Endodermal cell (in vitro differentiated cells): ENCODE results near the gene LSM4. TPM values are rescaled to one million over a fixed set of nuclear protein-coding genes. Genes with fewer than 3 reads are reported as not detected.

ENCODE experiments used
- DNase-seq: peaks from one replicate; pipeline ENCODE4 v3.0.0-alpha.2; 2017
- H3K27ac ChIP-seq: 2 replicates; pipeline ENCODE4 v1.5.1; 2013; ENCODE audit warnings: mild to moderate bottlenecking, low read depth, low read length, moderate library complexity
- H3K27me3 ChIP-seq: 2 replicates; pipeline ENCODE4 v1.6.1; 2013; ENCODE audit warnings: mild to moderate bottlenecking, low read length, moderate library complexity; ENCODE audit not compliant: insufficient read depth, control insufficient read depth, poor library complexity, severe bottlenecking
- H3K36me3 ChIP-seq: 2 replicates; pipeline ENCODE4 v1.7.0; 2013; ENCODE audit warnings: mild to moderate bottlenecking, low read length, moderate library complexity; ENCODE audit not compliant: control insufficient read depth, insufficient read depth
- H3K4me1 ChIP-seq: one replicate; pipeline ENCODE4 v1.7.0; 2013; ENCODE audit warnings: low read length; ENCODE audit not compliant: control insufficient read depth, insufficient read depth
- H3K4me3 ChIP-seq: 2 replicates; pipeline ENCODE4 v1.5.1; 2013; ENCODE audit warnings: mild to moderate bottlenecking, low read length, moderate library complexity
- H3K9ac ChIP-seq: 2 replicates; pipeline ENCODE4 v1.6.1; 2013; ENCODE audit warnings: mild to moderate bottlenecking, low read length, moderate library complexity; ENCODE audit not compliant: poor library complexity, severe bottlenecking; ENCODE audit errors: extremely low read depth
- H3K9me3 ChIP-seq: 2 replicates; pipeline ENCODE4 v1.6.1; 2013; ENCODE audit warnings: mild to moderate bottlenecking, low read length, moderate library complexity; ENCODE audit not compliant: control insufficient read depth
- H3K27ac Mint-ChIP-seq: 2 replicates; pipeline ENCODE4 v1.8.0; 2020; ENCODE audit warnings: mixed read lengths
- H3K27me3 Mint-ChIP-seq: 2 replicates; pipeline ENCODE4 v1.8.0; 2021; ENCODE audit warnings: mild to moderate bottlenecking, mixed read lengths; ENCODE audit not compliant: insufficient read depth
- H3K36me3 Mint-ChIP-seq: 2 replicates; pipeline ENCODE4 v1.8.0; 2020; ENCODE audit warnings: low read depth, mixed read lengths
- H3K4me1 Mint-ChIP-seq: 2 replicates; pipeline ENCODE4 v1.8.0; 2020; ENCODE audit warnings: mixed read lengths
- H3K4me3 Mint-ChIP-seq: 2 replicates; pipeline ENCODE4 v1.8.0; 2020; ENCODE audit warnings: mild to moderate bottlenecking, moderate library complexity, mixed read lengths
- H3K9me3 Mint-ChIP-seq: 2 replicates; pipeline ENCODE4 v1.8.0; 2020; ENCODE audit warnings: mild to moderate bottlenecking, mixed read lengths
- CTCF ChIP-seq: fragments of 200-600 bp; sonication (generic); conservative IDR thresholded peaks from 2 replicates; pipeline ENCODE4 v1.5.0; 2021; ENCODE audit warnings: antibody characterized with exemption, mild to moderate bottlenecking
- WGBS, 2 experiments: methylation state at CpG; one replicate each; pipeline versions ENCODE4 v1.1.5 to v1.1.7; 2013; ENCODE audit warnings: missing lambda C conversion rate in 2 of 2, mixed read lengths in 1 of 2; ENCODE audit not compliant: insufficient coverage in 1 of 2, insufficient read length in 1 of 2; 5-methylcytosine and 5-hydroxymethylcytosine counted together
- total RNA-seq, 2 donors: library from RNA; stranded (reverse); fragmentation: NEBNext Ultra II Directional in 1 of 2; extraction: Animal tissue kit (Norgen Biotek cat#: 25700) in 1 of 2; gene quantifications; 2 replicates in 1 of 2; 3 replicates in 1 of 2; pipeline ENCODE4 v1.2.1, GENCODE V29; 2021

The LSM4 gene
- total RNA-seq, 2 donors from 2014 or later: 252 to 276 TPM

- Mint-ChIP-seq H3K4me1 (peaks cover 11% of the 10 kb centered on the region), H3K27me3 (no peaks in the 10 kb centered on the region), H3K36me3 (no peaks in the 10 kb centered on the region), H3K4me3 (peak overlapping the region; percentile 77), H3K9me3 (no peaks in the 10 kb centered on the region), H3K27ac (peak overlapping the region; percentile 99)
- peak overlapping the region; percentile 90 for H3K4me3 ChIP-seq
- H3K9me3 ChIP-seq: no peaks in the 10 kb centered on the region
- H3K36me3 ChIP-seq: no peaks in the 10 kb centered on the region
- H3K27ac ChIP-seq: peak overlapping the region; percentile 89
- no peak for TF ChIP-seq CTCF
- WGBS, 2 experiments: 0% methylated on average over 9 to 19 of the region's 20 CpGs
- peaks cover 4% of the 10 kb centered on the region for H3K4me1 ChIP-seq
- DNase-seq: peak; percentile 88
- peak overlapping the region; percentile 93 for H3K9ac ChIP-seq
- H3K27me3 ChIP-seq: no peaks in the 10 kb centered on the region
Observed at GRCh38 chr19:18292462-18292809, 30.4 kb downstream of the LSM4 start.

- peak; percentile 92 for DNase-seq
- H3K27ac ChIP-seq: peak overlapping the region; percentile 89
- H3K4me1 ChIP-seq: peaks cover 4% of the 10 kb centered on the region
- no peak for TF ChIP-seq CTCF
- H3K4me3 ChIP-seq: peak overlapping the region; percentile 90
- Mint-ChIP-seq H3K27ac (peak overlapping the region; percentile 99), H3K9me3 (no peaks in the 10 kb centered on the region), H3K36me3 (no peaks in the 10 kb centered on the region), H3K4me1 (peaks cover 17% of the 10 kb centered on the region), H3K4me3 (peak overlapping the region; percentile 77), H3K27me3 (no peaks in the 10 kb centered on the region)
- no peaks in the 10 kb centered on the region for H3K36me3 ChIP-seq
- H3K9ac ChIP-seq: peak overlapping the region; percentile 93
- no peaks in the 10 kb centered on the region for H3K27me3 ChIP-seq
- 0 to 1% methylated on average over 17 to 75 of the region's 75 CpGs for WGBS, 2 experiments
- no peaks in the 10 kb centered on the region for H3K9me3 ChIP-seq
Observed at GRCh38 chr19:18291590-18292461, 31.1 kb downstream of the LSM4 start.

- no peak overlapping the region for H3K27ac ChIP-seq
- Mint-ChIP-seq H3K27me3 (no peaks in the 10 kb centered on the region), H3K9me3 (no peaks in the 10 kb centered on the region), H3K27ac (no peak overlapping the region), H3K4me1 (peaks cover 18% of the 10 kb centered on the region), H3K36me3 (no peaks in the 10 kb centered on the region), H3K4me3 (peak overlapping the region; percentile 77)
- H3K4me3 ChIP-seq: peak overlapping the region; percentile 90
- H3K9ac ChIP-seq: peak overlapping the region; percentile 93
- no peak for DNase-seq
- H3K4me1 ChIP-seq: peaks cover 4% of the 10 kb centered on the region
- H3K36me3 ChIP-seq: no peaks in the 10 kb centered on the region
- H3K27me3 ChIP-seq: no peaks in the 10 kb centered on the region
- WGBS, 2 experiments: 59 to 74% methylated on average over 14 to 21 of the region's 21 CpGs
- no peaks in the 10 kb centered on the region for H3K9me3 ChIP-seq
- no peak for TF ChIP-seq CTCF
Observed at GRCh38 chr19:18291019-18291524, 31.8 kb downstream of the LSM4 start.
